Peyer's patch (tissue), 4 donors: Measurements from ENCODE around the gene ACOD1.

Experiments
- CTCF ChIP-seq, 6 experiments: fragments of 450-650 bp in 4 of 6; fragments of 200-600 bp in 2 of 6; sonication (generic) in 1 of 6; IDR thresholded peaks; one replicate each; pipeline ENCODE4 v1.5.1; 2017 to 2019; ENCODE audit warnings: antibody characterized with exemption in 6 of 6, mild to moderate bottlenecking in 3 of 6, moderate library complexity in 1 of 6
- POLR2A ChIP-seq, 2 donors: fragments of 450-650 bp; IDR thresholded peaks; one replicate each; pipeline ENCODE4 v1.5.1; 2017; ENCODE audit warnings: antibody characterized with exemption in 2 of 2, mild to moderate bottlenecking in 2 of 2, moderate library complexity in 2 of 2

DNA sequence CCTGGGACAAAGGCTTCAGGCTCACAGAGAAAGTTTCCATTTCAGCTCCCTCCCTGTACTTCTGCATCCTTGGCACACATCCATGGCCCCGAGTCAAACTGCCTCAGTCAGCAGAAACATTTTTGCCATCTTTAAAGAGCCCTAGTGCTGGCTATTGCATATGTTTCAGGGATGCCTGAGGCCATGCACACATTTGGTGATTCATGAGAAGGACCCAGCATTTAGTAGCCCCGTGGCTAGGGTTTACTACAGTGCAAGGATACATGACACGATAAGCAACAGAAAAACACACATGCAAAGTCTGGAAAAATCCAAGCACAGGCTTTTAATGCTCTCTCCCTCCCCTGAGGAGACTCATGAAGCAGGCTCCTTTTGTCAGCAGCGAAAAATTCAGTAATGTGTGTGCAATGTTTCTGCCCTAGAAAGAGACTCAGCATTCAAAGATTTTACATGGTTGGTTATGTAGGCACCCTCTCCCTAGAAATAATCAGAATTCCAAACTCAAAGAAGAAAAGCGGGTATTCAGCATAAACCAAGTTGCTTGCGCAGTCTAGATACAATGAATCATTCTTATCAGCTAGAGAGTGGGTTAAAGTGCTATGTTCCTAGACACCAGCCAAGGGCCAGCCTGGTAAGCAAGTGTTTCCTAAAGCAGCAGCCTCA lies 17.6 kb downstream of the ACOD1 start:
- TF ChIP-seq CTCF (IDR thresholded peaks at IDR 0.05) (no peak), POLR2A (IDR thresholded peaks at IDR 0.05) (no peak)
